SK-N-MC (cell line): Measurements from ENCODE around the gene SERHL2.
"Not testable (repeated sequence)": the region's sequence is repeated elsewhere in the genome, so short reads cannot be mapped to it uniquely, and the experiment has no call there.

Experiments used
- DNase-seq: peaks from one replicate; pipeline ENCODE4 v3.0.0-alpha.2; 2011; ENCODE audit warnings: low read depth, low spot score
- H3K27ac ChIP-seq: fragments of 200-600 bp; sonication (generic); 2 replicates; pipeline ENCODE4 v1.5.1; 2016; ENCODE audit warnings: mixed run types
- H3K36me3 ChIP-seq: fragments of 200-600 bp; sonication (generic); 2 replicates; pipeline ENCODE4 v1.6.1; 2017; ENCODE audit warnings: antibody characterized with exemption, low read length, mixed read lengths; ENCODE audit not compliant: insufficient read depth
- H3K4me3 ChIP-seq: fragments of 200-600 bp; sonication (generic); 2 replicates; pipeline ENCODE4 v1.5.1; 2016
- H3K9ac ChIP-seq: fragments of 200-600 bp; sonication (generic); 2 replicates; pipeline ENCODE4 v1.8.0; 2017; ENCODE audit warnings: mixed run types, mixed read lengths; ENCODE audit not compliant: insufficient read length
- H3K9me3 ChIP-seq: fragments of 200-600 bp; sonication (generic); 2 replicates; pipeline ENCODE4 v1.6.1; 2017; ENCODE audit warnings: low read depth, mild to moderate bottlenecking, antibody characterized with exemption, low read length, moderate library complexity, mixed read lengths
- EZH2 ChIP-seq: fragments of 200-600 bp; sonication (generic); IDR thresholded peaks from one replicate; pipeline ENCODE4 v1.6.1; 2017; ENCODE audit warnings: antibody characterized with exemption
- FOXP2 ChIP-seq: optimal IDR thresholded peaks from 2 replicates; pipeline ENCODE3; 2011; ENCODE audit warnings: mild to moderate bottlenecking, moderate library complexity; ENCODE audit not compliant: insufficient read depth; ENCODE audit errors: extremely low read length, control extremely low read depth
- POLR2AphosphoS5 ChIP-seq: IDR thresholded peaks from 2 replicates; pipeline ENCODE4 v1.6.1; 2012; ENCODE audit warnings: mild to moderate bottlenecking, low read depth, low read length, borderline replicate concordance

Gene SERHL2

GRCh38 chr22:42602470-42602869 is 48.7 kb downstream of the SERHL2 start:
- no peak overlapping the region for H3K27ac ChIP-seq
- no peaks in the 10 kb centered on the region for H3K9me3 ChIP-seq
- TF ChIP-seq EZH2: no peak
- TF ChIP-seq POLR2AphosphoS5: no peak
- TF ChIP-seq FOXP2: no peak
- no peak overlapping the region for H3K9ac ChIP-seq
- no peak overlapping the region for H3K4me3 ChIP-seq
- DNase-seq: no peak
- H3K36me3 ChIP-seq: peaks cover 73% of the 10 kb centered on the region

GRCh38 chr22:42603427-42603826 is 49.7 kb downstream of the SERHL2 start:
- DNase-seq: no peak
- TF ChIP-seq FOXP2 (no peak), POLR2AphosphoS5 (no peak), EZH2 (no peak)
- Histone ChIP-seq H3K9me3 (no peaks in the 10 kb centered on the region), H3K27ac (0 out of 2 replicates have a peak overlapping the region, but pooled peaks have one; percentile 46), H3K4me3 (no peak overlapping the region), H3K36me3 (peaks cover 73% of the 10 kb centered on the region), H3K9ac (no peak overlapping the region)

- H3K36me3 ChIP-seq: peaks cover 65% of the 10 kb centered on the region
- H3K9me3 ChIP-seq: no peaks in the 10 kb centered on the region
- no peak for DNase-seq
- no peak overlapping the region for H3K4me3 ChIP-seq
- H3K9ac ChIP-seq: no peak overlapping the region
- no peak overlapping the region for H3K27ac ChIP-seq
- no peak for TF ChIP-seq EZH2
- TF ChIP-seq FOXP2: no peak
- no peak for TF ChIP-seq POLR2AphosphoS5
These were observed 50.6 kb downstream of the SERHL2 start for GRCh38 chr22:42604403-42604802.

GRCh38 chr22:42607641-42608040 is 53.9 kb downstream of the SERHL2 start:
- H3K36me3 ChIP-seq: peaks cover 51% of the 10 kb centered on the region
- H3K27ac ChIP-seq, DNase-seq, H3K9me3 ChIP-seq, H3K4me3 ChIP-seq, H3K9ac ChIP-seq: not testable (repeated sequence)

- Histone ChIP-seq H3K4me3 (peak overlapping the region; percentile 54), H3K36me3 (peaks cover 48% of the 10 kb centered on the region), H3K9me3 (no peaks in the 10 kb centered on the region), H3K27ac (peak overlapping the region; percentile 82), H3K9ac (no peak overlapping the region)
- no peak for DNase-seq
- no peak for TF ChIP-seq POLR2AphosphoS5
- no peak for TF ChIP-seq FOXP2
- TF ChIP-seq EZH2: no peak
These were observed 54.5 kb downstream of the SERHL2 start for GRCh38 chr22:42608136-42608822.

GRCh38 chr22:42608823-42609361 is 55.1 kb downstream of the SERHL2 start:
- peak overlapping the region; percentile 49 for H3K9ac ChIP-seq
- peaks cover 45% of the 10 kb centered on the region for H3K36me3 ChIP-seq
- H3K27ac ChIP-seq: peak overlapping the region; percentile 82
- DNase-seq: no peak
- TF ChIP-seq FOXP2: no peak
- H3K9me3 ChIP-seq: no peaks in the 10 kb centered on the region
- H3K4me3 ChIP-seq: peak overlapping the region; percentile 54

GRCh38 chr22:42610186-42610585 is 56.4 kb downstream of the SERHL2 start:
- DNase-seq: no peak
- TF ChIP-seq EZH2 (no peak), POLR2AphosphoS5 (no peak), FOXP2 (no peak)
- peak overlapping the region; percentile 82 for H3K27ac ChIP-seq
- peak overlapping the region; percentile 47 for H3K4me3 ChIP-seq
- H3K9me3 ChIP-seq: no peaks in the 10 kb centered on the region
- H3K36me3 ChIP-seq: peaks cover 35% of the 10 kb centered on the region
- H3K9ac ChIP-seq: no peak overlapping the region

- no peak overlapping the region for H3K4me3 ChIP-seq
- TF ChIP-seq POLR2AphosphoS5 (no peak), FOXP2 (no peak), EZH2 (no peak)
- no peak for DNase-seq
- peaks cover 29% of the 10 kb centered on the region for H3K36me3 ChIP-seq
- no peak overlapping the region for H3K9ac ChIP-seq
- no peaks in the 10 kb centered on the region for H3K9me3 ChIP-seq
- H3K27ac ChIP-seq: peak overlapping the region; percentile 82
These were observed 57.3 kb downstream of the SERHL2 start for GRCh38 chr22:42611051-42611450.

GRCh38 chr22:42612336-42612735 is 58.6 kb downstream of the SERHL2 start:
- peak overlapping the region; percentile 3 for H3K9ac ChIP-seq
- H3K4me3 ChIP-seq: no peak overlapping the region
- peaks cover 21% of the 10 kb centered on the region for H3K36me3 ChIP-seq
- H3K9me3 ChIP-seq: no peaks in the 10 kb centered on the region
- DNase-seq: no peak
- H3K27ac ChIP-seq: 0 out of 2 replicates have a peak overlapping the region, but pooled peaks have one; percentile 13
- TF ChIP-seq POLR2AphosphoS5 (no peak), FOXP2 (no peak), EZH2 (no peak)
